ENCODE data around the gene SPRR2D. TPM values are rescaled to one million over a fixed set of nuclear protein-coding genes. Genes with fewer than 3 reads are reported as not detected.

Gene SPRR2D
- total and polyA plus RNA-seq, 4 donors: 0.09 TPM; not detected in 3

GRCh38 chr1:153032677-153033308, 8.1 kb downstream of the SPRR2D start:
- 45% methylated on average over 3 of the region's 3 CpGs for WGBS
- no peak overlapping the region for H3K4me3 ChIP-seq (ENCODE audit: low read depth in 1 of 3, low read length in 3 of 3)
- no peaks in the 10 kb centered on the region for H3K36me3 ChIP-seq (ENCODE audit: control insufficient read depth in 4 of 4, insufficient read depth in 3 of 4, low read depth in 1 of 4, low read length in 3 of 4)
- DNase-seq (ENCODE audit: low spot score): no peak
- peak in 1 of 2 donors; percentile 26 for TF ChIP-seq RAD21 (IDR thresholded peaks at IDR 0.05)
- TF ChIP-seq FOXA1 (IDR thresholded peaks at IDR 0.05): no peak
- no peak for TF ChIP-seq NR2F2 (IDR thresholded peaks at IDR 0.05)
- TF ChIP-seq RXRA (IDR thresholded peaks at IDR 0.05): no peak
- H3K27ac ChIP-seq (ENCODE audit: low read depth in 1 of 2, low read length in 2 of 2): no peak overlapping the region
- no peak overlapping the region for H3K9ac ChIP-seq (ENCODE audit: low read depth in 1 of 2, low read length in 2 of 2)
- no peaks in the 10 kb centered on the region for H3K4me1 ChIP-seq (ENCODE audit: control insufficient read depth in 4 of 4, insufficient read depth in 4 of 4, low read length in 3 of 4)
- peaks cover 0 to 5% (median 0%) of the 10 kb centered on the region in 4 donors for H3K27me3 ChIP-seq (ENCODE audit: control insufficient read depth in 4 of 4, insufficient read depth in 4 of 4, low read length in 3 of 4)
- no peaks in the 10 kb centered on the region for H3K9me3 ChIP-seq (ENCODE audit: control insufficient read depth in 4 of 4, low read length in 3 of 4)

GRCh38 chr1:153032073-153032472, 8.8 kb downstream of the SPRR2D start:
- no peaks in the 10 kb centered on the region for H3K36me3 ChIP-seq (ENCODE audit: control insufficient read depth in 4 of 4, insufficient read depth in 3 of 4, low read depth in 1 of 4, low read length in 3 of 4)
- no peak for DNase-seq (ENCODE audit: low spot score)
- TF ChIP-seq JUND (IDR thresholded peaks at IDR 0.05) (no peak), RXRA (IDR thresholded peaks at IDR 0.05) (no peak), ZBTB33 (IDR thresholded peaks at IDR 0.05) (no peak), NR2F2 (IDR thresholded peaks at IDR 0.05) (no peak), ATF3 (IDR thresholded peaks at IDR 0.05) (no peak), YY1 (IDR thresholded peaks at IDR 0.05) (no peak), REST (IDR thresholded peaks at IDR 0.05) (no peak), TAF1 (conservative IDR thresholded peaks at IDR 0.05) (no peak), FOXA1 (IDR thresholded peaks at IDR 0.05) (no peak), HNF4A (conservative IDR thresholded peaks at IDR 0.05) (no peak), EGR1 (IDR thresholded peaks at IDR 0.05; ENCODE audit: low read depth in 2 of 2) (no peak), HNF4G (IDR thresholded peaks at IDR 0.05) (no peak), RAD21 (IDR thresholded peaks at IDR 0.05) (no peak), GABPA (IDR thresholded peaks at IDR 0.05 in 1 of 2, conservative IDR thresholded peaks at IDR 0.05 in 1 of 2) (no peak), CTCF (IDR thresholded peaks at IDR 0.05; ENCODE audit: low read depth, low read length, missing input control) (no peak), SP1 (IDR thresholded peaks at IDR 0.05) (no peak)
- peaks cover 0 to 5% (median 0%) of the 10 kb centered on the region in 4 donors for H3K27me3 ChIP-seq (ENCODE audit: control insufficient read depth in 4 of 4, insufficient read depth in 4 of 4, low read length in 3 of 4)
- no peak overlapping the region for H3K9ac ChIP-seq (ENCODE audit: low read depth in 1 of 2, low read length in 2 of 2)
- H3K4me3 ChIP-seq (ENCODE audit: low read depth in 1 of 3, low read length in 3 of 3): no peak overlapping the region
- no peaks in the 10 kb centered on the region for H3K9me3 ChIP-seq (ENCODE audit: control insufficient read depth in 4 of 4, low read length in 3 of 4)
- H3K27ac ChIP-seq (ENCODE audit: low read depth in 1 of 2, low read length in 2 of 2): no peak overlapping the region
- no peaks in the 10 kb centered on the region for H3K4me1 ChIP-seq (ENCODE audit: control insufficient read depth in 4 of 4, insufficient read depth in 4 of 4, low read length in 3 of 4)

All from liver (tissue), 9 donors.